CD4-positive, alpha-beta T cell treated with Interleukin-17A for 4 hours (primary cell): ENCODE measurements around the gene TRIM28.
"Not testable (repeated sequence)": the region's sequence is repeated elsewhere in the genome, so short reads cannot be mapped to it uniquely, and the experiment has no call there.

Source experiments
- DNase-seq: peaks from one replicate; pipeline ENCODE4 v3.0.0-alpha.2; 2020; ENCODE audit warnings: mixed read lengths

TRIM28 gene

DNA sequence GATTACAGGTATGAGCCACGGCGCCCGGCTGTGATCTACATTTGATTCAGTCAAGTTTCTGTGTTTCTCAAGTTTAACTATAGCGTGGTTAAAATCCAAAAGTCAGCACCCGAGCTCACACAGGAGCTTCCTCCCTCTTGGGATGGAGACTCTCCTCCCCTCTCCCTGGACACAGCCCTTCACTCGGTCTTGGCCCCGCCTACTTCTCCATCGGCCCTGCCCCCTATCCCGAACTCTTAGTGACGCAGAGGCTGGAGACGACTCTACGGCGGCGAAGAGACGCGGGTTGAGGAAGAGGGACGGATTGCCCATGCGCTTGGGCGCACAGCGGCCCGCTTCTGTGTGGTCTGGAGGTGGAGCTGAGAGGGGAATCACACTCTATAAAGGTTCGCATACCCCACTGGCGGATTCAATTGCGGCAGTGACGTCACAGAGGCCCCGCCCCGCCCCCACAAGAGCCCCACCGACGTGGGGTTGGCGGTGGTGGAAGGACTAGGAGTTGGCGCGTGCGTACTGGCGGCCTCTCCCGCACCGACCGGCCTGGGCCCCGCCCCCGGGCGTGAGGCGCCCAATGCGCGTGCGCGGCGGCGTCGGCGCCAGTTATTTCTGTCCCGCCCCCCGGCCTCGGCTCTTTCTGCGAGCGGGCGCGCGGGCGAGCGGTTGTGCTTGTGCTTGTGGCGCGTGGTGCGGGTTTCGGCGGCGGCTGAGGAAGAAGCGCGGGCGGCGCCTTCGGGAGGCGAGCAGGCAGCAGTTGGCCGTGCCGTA, at the start of gene TRIM28:
TSS of gene TRIM28 (plus strand) at position 239 of the 765 bp plus-strand sequence. CDS start 694 bp downstream, outside the sequence.
- peak; percentile 100 for DNase-seq

DNA sequence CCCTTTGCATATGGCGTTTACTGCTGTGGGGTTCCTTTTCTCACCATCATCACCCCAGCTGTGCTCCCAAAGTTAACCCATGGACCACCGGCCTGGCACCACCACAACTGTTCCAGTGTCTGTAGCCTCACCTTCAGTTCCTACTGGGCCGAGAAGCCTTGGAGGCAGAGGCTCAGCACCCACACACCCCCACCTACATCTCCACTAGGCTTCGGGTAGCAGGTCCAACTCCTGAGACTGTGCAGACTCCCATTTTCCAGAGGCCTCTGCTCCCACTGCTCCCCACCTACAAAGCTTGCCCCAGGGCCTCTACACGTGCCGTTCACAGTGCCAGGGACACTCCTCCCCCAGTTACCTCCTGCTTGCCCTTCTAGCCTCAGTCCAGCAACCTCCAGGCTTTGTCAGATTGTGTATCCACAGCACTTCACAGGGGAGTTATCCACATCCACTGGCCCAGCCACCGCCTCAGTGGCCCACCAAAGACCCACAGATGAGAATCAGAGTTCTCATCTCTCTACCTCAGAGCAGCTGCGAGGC, 46.2 kb upstream of the TRIM28 start:
- no peak for DNase-seq

DNA sequence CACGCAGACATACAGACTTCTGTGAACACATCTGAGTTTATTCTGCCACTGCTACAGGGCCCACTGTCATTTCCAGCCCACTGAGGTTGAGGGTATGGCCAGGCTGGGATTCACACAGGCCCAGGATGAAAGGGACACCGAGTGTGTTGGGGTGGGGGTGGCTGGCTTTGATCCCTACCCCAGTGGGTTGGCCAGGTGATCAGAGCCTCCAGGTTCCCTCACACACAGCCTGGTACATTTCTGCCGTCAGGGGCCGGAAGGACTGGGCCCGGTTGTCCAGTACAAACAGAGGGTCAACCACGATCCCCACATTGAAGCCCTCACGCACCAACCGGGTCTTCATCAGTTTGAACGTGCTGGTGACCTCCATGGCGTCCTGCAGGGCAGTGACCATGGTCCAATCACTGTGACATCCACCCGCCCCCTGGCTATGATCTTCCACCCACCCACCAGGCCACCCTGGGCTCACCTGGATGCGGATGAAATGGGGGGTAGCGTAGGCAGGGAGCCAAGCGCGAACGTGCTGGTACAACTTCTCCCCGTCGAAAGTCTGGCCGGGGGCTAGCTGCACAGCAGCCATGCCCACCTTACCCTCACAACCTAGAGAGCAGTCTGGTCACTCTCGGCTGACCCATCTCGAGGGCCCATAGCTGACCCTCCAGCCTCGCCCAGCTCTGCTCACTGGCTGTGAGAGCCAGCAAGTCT, 45.4 kb upstream of the TRIM28 start:
- no peak for DNase-seq

DNA sequence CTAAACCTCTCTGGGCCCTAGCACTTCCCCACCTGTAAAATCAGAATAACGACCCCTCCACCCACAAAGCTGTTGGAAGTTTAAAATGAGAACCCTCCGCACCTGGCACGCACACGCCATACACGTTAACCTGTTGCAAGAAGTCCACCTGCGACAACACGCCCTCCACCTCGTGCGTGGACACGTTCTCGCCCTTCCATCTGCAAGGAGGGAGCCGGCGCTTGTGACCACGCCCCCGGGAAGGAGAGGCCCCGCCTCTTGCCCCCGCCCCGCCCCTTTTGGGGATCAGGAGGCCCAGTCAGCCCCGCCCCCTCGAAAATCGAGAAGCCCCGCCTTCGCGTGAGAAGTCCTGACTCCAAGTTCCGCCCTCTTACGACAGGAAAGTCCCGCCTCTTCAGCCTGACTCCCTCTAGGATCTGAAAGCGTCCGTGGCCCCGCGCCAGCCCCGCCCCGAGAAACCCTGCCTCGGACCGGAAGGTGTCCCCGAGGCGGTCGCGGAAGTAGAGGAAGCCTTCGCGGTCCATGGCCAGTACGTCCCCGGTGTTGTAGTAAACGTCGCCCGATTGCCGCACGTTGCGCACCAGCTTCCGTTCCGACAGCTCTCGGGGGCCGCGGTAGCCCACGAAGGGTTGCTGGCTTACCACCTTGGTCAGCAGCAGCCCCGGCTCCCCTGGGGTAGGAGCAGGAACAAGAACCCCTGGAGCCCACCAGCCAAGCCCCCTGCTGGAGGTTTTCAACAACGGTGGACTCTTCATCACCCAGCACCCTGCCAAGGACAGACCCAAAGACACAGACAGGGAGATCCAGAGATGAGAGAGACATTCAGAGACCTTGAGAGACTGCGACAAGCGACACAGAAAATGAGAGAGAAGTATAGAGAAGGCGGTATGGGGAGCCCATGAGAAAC, 44.6 kb upstream of the TRIM28 start:
- DNase-seq, result peak; percentile 98

DNA sequence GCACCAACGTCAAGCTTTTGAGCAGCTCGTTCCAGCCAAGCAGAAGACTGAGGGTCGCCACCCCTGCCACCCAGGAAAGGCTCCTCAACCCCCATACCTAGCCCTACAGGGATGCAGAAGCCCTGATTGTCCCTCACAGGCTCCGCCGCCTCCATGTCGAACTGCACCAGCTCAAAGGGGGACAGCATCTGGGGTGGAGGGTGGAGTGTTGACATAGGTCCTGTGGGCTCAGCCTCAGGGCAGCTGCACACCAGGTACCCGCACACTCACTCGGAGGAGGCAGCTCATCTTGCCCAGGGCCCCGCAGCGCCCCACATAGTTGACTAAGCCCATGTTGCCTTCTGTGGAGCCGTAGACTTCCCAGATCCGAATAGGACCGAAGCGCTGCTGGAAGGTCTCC, 43.6 kb upstream of the TRIM28 start:
- DNase-seq, result no peak

DNA sequence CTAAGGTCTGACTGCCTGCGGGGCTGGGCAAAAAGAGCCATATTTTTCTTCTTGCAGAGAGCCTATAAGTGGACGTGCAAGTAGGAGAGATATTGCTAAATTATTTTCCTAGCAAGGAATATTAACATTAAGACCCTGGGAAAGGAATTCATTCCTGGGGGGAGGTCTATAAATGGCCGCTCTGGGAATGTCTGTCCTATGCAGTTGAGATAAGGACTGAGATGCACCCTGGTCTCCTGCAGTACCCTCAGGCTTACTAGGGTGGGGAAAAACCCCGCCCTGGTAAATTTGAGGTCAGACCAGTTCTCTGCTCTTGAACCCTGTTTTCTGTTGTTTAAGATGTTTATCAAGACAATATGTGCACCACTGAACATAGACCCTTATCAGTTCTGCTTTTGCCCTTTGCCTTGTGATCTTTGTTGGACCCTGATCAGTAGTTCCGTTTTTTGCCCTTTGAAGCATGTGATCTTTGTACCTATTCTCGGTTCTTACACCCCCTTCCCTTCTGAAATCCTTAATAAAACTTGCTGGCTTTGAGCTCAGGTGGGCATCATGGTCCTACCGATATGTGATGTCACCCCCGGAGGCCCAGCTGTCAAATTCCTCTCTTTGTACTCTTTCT, 36.2 kb upstream of the TRIM28 start:
- not testable (repeated sequence) for DNase-seq

DNA sequence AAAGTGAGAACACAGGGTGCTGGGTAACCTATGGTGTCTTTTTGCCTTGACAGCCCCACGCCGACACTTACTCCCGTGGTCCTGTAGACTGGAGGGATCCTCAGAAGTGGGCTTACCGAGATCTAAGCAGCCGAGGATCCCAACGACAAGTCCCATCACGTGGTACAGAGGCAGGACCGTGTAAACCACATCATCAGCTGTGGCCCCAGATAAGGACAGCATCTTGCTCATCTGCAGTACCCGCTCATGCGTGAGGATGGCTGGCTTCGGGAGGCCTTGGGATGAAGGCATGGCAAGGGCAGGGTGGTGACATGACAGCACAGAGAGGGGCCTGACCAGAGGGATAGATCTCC, 34.2 kb upstream of the TRIM28 start:
- no peak for DNase-seq

DNA sequence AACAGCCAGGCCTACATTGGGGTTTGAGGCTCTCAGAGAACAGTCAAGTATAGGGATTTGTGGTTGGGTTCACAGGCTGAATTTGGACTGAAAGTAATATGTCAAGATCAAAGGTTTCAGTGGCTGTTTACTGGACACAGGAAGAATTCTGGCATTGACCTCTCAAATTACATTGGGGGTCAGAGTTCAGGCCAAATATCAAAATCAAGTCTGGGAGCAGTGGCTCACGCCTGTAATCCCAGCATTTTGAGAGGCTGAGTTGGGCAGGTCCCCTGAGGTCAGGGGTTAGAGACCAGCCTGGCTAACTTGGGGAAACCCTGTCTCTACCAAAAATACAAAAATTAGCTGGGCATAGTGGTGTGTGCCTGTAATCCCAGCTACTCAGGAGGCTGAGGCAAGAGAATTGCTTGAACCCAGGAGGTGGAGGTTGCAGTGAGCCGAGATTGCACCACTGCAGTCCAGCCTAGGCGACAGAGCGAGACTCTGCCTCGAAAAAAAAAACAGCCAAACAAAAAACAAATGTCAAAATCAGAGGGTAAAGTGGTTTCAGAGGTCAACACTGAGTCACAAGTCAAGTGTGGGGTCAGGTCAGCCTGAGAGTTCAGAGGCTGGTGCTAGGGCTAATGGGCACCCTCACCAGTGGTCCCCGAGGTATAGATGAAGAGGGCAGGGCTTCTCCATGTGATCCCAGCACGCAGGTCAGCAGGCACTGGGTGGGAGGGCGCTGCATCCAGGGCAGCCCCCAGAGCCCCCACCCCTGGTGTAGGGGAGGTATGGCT, 33.6 kb upstream of the TRIM28 start:
- DNase-seq, result no peak

DNA sequence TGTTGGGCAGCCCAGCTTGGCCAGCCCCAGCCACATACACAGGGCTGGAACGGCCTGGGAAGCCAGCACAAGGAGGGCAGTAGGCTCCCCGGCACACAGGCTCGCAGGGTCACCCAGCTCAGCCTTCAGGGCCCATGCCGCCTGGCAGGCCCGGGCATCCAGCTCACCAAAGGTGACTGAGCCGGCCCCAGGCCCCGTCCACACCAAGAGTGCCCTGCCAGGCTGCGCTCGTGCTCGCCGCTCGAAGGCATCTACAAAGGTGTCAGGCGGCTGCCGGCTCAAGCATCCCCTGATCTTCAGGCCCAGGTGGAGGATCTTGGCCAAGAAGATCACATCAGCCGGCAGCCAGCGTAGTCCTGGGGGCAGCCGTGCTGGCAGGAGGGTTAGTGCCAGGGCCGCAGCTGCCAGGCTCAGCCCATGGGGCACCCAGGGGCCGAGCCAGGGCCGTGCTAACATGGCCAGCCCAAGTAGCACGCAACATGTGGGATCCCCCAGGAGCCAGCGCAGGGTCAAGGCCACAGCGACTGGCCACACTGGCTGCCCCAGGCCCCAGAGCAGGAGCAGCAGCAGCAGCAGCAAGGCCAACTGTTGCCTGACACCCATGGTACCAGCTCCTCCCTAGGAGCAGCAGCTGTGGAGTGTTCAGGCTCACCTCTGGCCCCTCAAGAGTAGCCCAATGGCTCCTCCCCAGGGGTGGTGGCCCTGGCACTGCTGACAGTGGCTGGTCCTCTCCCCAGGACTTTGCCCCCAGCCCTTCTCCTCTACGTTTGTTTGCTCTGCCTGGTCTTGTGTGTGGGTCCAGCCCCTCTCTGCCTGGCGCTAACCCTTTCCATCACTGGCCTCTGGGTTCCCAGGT, 32.3 kb upstream of the TRIM28 start, which contains the start of gene SLC27A5:
TSS of gene SLC27A5 (minus strand) at position 640 of the 856 bp plus-strand sequence. CDS start at position 603, 37 bp downstream.
- no peak for DNase-seq

DNA sequence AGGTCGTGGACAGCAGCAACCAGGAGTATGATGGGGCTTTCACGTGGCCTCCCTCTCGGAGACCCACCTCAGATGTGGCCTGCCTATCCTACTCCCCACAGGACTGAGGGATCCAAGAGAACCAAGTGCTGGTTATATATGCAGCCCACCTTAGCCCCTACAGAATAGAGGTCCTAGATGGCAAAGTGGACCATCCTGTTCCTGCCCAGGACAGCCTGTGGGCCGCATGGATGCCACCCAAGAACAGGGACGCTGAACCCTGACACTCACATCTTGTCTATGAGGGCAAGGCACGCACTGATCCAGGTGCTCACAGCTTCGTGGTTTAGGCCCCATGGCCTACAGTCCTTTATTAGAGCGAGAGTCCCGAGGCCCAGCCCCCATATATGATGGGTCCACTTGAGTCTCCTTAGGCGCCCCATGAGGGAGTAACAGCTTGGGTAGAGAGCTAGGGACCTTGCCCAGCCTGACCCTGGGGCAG, 30.6 kb upstream of the TRIM28 start:
- DNase-seq, result no peak

DNA sequence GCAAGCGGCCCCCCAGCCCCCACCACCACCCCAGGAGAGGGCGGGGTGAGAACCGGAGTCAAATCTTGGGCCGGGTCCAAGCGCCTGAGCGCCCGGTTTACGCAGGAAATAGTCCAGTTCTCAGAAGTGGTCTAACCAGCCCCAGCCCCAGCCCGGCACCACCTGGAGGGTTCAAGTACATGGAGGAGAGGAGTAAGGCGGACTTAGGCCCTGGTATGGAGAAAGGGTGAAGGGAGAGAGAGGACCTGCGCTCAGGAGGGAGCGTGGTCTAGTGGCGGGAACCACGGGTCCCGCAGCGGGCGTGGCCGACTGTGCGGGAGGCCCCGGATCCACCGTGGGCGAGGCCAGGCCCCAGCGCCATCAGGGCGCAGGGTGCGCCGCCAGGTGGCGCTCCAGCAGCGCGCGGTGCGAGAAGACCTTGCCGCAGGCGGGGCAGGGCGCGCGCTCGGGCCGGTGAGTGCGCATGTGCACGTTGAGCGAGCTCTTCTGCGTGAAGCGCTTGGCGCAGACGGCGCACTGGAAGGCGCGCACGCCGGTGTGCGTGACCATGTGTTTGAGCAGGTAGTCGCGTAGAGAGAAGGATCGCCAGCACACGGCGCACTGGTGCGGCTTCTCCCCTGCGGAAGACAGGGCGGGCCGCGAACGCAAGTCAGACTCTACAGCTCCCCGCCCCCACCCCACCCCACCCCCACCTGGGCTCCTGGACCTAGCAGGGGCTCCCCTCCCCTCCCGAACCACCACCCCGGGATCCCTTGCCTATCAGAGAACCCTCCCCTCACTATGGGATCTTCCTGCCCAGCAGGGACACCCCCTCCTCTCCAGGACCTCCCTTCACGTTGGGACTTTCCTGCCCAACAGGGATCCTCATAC, 29.9 kb upstream of the TRIM28 start:
- peak; percentile 97 for DNase-seq

DNA sequence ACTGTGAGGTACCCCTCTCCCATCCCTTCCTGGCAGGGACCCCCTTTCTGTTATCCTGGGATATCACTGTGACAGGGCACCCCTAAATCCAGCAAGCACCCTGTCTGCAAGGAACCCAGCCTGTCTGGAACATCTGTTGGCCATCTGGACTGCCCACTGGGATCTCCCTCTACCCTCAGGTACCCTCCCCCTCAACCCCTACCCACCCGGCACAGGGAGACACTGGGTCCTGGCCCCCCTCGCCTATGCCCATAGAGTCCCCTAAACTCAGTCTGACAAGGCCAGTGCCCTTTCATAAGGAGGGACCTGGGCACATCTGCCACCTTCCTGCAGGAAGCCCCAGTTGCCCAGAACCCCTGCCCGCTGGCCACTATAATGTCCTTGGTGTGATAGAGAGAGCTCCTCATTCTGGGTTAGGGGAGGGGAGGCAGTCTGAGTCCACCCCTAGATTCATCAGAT, 29.3 kb upstream of the TRIM28 start:
- DNase-seq, result no peak

DNA sequence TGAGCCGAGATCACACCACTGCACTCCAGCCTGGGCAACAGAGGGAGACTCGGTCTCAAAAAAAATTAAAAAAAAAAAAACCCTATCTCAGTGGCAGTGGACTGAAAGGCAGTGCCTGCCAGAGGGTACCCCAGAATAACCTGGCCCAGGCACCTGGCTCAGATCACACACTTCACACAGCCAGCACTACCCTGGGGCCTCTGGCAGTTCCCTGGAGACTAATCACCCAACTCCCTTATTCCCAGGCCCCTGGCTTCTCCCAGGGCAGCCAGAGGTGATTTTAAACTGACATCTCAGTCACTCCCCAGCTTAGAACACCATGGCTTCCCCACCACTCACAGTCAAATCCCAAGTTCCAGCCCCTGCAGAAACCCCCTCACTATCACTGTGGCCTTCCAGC, 28.6 kb upstream of the TRIM28 start:
- DNase-seq, result no peak

DNA sequence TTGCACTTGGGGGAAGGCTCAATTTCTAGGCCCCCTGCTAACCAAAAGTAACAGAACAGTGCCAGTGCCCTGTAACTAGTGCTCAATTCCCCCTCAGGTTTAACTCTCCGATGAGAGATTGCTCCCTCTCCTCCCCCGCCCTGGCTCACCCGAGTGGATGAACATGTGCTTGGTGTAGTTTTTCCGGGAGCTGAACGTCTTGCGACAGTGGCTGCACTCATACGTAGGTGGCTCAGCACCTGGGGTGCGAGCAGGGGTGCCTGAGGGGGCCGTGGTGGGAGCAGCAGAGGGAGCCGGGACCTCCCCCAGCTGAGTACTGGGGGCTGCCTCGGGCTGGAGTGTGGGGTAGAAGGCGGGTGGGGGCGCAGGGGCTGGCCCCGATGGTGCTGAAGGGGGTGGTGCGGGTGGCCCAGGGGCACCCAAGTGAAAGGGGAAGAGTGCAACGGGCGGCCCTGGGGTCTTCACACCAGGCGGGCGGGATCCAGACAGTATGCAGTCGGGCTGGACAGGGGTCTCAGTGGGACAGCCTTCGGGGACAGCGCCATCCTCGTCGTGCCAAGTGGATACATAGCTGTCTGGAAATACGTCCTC, 27.5 kb upstream of the TRIM28 start:
- no peak for DNase-seq

DNA sequence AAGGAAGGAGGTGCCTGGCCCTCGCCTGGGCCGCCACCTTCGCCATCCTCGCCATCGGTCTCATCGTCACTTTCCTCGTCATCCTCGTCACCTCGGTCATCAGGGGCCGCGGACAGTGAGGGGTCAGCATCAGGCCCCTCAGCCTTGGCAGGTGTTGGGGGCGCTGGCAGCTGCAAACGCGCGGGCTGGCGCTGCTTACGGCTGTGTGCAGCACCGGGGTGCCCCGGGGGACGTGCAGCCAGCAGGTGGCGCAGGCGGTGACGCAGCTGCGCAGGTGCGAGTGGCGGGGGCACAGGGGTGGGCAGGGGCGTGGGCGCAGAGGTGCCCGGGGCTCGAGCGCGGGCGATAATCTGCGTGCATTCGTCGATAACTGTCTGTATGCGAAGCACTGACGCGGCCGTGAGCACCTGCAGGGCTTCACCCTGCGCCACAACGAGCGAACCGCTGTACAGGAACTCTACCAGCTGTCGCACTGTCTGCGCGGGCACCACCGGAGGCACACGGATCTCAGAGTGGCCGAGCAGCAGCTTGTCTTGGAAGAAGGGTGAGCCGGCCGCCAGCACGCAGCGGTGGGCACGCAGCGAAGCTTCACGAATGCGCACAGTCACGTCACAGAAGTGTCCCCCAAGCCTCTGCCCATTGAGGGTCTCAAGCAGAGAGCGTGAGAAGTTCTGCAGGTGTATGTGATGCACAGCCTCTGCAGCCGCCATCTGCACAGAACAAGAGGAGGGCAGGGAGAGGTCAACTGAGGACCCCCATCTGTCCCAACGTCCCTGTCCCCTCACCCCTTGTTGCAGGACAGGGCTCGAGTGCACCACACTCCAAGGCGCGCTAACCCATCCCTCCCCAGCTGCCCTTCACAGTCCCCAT, 26.7 kb upstream of the TRIM28 start:
- DNase-seq, result no peak

DNA sequence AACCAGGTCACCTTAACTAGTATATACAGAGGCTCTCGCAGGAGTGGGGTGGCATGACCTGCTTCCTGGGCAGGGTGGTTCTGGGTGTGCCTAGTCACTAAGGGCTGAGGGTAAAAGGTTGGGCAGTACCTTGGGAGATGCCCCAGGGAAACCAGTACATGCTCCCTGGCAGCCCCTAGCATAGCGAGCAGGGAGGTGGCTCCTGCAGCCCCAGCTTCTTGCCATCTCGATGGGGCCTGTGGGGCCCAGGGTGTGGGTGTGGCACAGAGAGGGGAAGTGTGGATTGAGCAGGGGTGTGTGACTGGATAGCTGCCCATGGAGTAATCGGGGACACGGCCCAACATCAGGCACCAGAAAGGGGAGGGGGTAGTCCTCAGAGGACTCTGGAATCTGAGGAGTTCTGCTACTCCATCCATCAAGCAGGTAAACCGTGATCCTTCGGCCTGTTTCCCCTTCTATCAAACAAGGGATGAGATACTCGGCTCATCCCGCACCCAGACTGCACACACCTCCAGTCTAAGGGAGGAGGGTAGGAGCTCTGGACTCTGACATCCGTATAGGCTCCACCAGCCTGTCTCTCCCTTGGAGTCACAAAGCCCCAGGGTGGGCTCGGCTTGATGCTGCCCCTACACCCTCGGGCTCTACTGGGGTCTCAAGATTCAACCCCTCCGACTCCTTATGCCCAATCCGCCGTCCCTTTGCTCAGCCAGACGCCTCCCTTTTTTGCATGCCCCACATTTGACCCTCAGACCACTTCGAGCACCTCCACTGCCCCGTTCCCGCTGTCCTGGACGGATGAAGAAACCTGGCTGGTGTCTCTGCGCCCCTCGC, 25.4 kb upstream of the TRIM28 start:
- no peak for DNase-seq

DNA sequence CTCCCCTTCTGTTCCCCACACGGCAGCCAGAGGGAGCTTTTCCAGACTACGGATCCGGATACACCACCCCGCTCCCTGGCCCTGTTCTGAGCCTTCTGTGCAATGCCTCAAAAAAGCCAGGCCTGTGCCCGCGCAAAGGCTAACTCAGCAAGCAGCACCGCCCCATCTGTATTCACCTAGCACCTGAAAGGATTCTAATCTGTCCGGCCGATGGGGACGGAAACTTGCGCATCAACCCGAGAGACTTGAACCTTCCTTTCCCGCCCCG, 24.8 kb upstream of the TRIM28 start:
- DNase-seq, result peak; percentile 69
